Measurements from ENCODE around the gene AZU1. TPM values are rescaled to one million over a fixed set of nuclear protein-coding genes. Genes with fewer than 3 reads are reported as not detected.

Gene AZU1
- total RNA-seq, 1 donor from 2014 or later: 0.30 TPM

DNA sequence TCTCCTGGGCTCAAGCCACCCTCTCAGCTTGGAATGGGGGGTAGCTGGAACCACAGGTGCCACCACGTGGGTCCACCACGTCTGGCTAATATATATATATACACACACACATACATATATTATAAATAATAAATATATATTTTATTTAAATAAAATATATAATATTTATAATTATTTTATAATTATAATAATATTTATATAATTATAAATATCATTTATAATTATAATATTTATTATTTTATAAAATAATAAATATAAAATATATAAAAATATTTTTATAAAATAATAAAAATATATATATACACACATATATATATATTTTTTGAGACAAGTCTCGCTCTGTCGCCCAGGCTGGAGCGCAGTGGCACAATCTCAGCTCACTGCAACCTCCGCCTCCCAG is 26.9 kb downstream of the AZU1 start:
- H3K27me3 Mint-ChIP-seq (ENCODE audit: low read depth): peaks cover 27% of the 10 kb centered on the region
- no peaks in the 10 kb centered on the region for H3K9me3 Mint-ChIP-seq
- H3K27ac Mint-ChIP-seq (ENCODE audit: unreplicated experiment): no peak overlapping the region
- no peaks in the 10 kb centered on the region for H3K4me1 Mint-ChIP-seq
- no peak overlapping the region for H3K4me3 Mint-ChIP-seq
- no peak for DNase-seq (ENCODE audit: low read depth, low spot score)
- H3K36me3 Mint-ChIP-seq (ENCODE audit: low read depth): no peaks in the 10 kb centered on the region
- TF ChIP-seq, protein P1, sequence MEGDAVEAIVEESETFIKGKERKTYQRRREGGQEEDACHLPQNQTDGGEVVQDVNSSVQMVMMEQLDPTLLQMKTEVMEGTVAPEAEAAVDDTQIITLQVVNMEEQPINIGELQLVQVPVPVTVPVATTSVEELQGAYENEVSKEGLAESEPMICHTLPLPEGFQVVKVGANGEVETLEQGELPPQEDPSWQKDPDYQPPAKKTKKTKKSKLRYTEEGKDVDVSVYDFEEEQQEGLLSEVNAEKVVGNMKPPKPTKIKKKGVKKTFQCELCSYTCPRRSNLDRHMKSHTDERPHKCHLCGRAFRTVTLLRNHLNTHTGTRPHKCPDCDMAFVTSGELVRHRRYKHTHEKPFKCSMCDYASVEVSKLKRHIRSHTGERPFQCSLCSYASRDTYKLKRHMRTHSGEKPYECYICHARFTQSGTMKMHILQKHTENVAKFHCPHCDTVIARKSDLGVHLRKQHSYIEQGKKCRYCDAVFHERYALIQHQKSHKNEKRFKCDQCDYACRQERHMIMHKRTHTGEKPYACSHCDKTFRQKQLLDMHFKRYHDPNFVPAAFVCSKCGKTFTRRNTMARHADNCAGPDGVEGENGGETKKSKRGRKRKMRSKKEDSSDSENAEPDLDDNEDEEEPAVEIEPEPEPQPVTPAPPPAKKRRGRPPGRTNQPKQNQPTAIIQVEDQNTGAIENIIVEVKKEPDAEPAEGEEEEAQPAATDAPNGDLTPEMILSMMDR (conservative IDR thresholded peaks at IDR 0.05): no peak

DNA sequence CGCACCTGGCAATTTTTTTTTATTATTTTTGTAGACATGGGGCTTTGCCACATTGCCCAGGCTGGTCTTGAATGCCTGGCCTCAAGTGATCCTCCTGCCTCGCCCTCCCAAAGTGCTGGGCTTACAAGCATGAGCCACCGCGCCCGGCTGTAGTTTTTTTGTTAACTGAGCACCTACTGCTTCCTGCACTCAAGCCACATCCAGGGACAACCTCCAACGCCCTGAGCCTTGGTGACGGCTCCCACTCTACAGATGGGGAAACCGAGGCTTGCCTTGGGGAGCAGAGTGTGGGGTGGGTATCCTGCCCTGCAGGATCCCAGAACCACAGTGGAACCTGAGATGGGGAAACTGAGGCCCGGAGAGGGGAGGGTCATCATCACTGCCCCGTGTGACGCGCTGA is 27.5 kb downstream of the AZU1 start:
- TF ChIP-seq, protein P1 (conservative IDR thresholded peaks at IDR 0.05): no peak
- peaks cover 29% of the 10 kb centered on the region for H3K27me3 Mint-ChIP-seq (ENCODE audit: low read depth)
- H3K36me3 Mint-ChIP-seq (ENCODE audit: low read depth): no peaks in the 10 kb centered on the region
- H3K4me1 Mint-ChIP-seq: no peaks in the 10 kb centered on the region
- no peaks in the 10 kb centered on the region for H3K9me3 Mint-ChIP-seq
- no peak overlapping the region for H3K4me3 Mint-ChIP-seq
- H3K27ac Mint-ChIP-seq (ENCODE audit: unreplicated experiment): no peak overlapping the region
- DNase-seq (ENCODE audit: low read depth, low spot score): no peak

DNA sequence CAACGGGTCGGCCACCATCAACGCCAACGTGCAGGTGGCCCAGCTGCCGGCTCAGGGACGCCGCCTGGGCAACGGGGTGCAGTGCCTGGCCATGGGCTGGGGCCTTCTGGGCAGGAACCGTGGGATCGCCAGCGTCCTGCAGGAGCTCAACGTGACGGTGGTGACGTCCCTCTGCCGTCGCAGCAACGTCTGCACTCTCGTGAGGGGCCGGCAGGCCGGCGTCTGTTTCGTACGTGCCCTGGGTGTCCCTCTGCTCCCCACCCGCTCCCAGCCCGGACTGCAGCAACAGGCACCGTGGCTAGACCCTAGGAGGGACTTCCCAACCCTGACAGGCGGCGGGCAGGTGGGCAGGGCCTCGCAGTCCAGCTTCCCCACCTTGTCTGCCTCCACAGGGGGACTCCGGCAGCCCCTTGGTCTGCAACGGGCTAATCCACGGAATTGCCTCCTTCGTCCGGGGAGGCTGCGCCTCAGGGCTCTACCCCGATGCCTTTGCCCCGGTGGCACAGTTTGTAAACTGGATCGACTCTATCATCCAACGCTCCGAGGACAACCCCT is 28.0 kb downstream of the AZU1 start:
- TF ChIP-seq, protein P1 (conservative IDR thresholded peaks at IDR 0.05): no peak
- H3K27ac Mint-ChIP-seq (ENCODE audit: unreplicated experiment): no peak overlapping the region
- DNase-seq (ENCODE audit: low read depth, low spot score): no peak
- H3K4me1 Mint-ChIP-seq: no peaks in the 10 kb centered on the region
- no peaks in the 10 kb centered on the region for H3K36me3 Mint-ChIP-seq (ENCODE audit: low read depth)
- peaks cover 32% of the 10 kb centered on the region for H3K27me3 Mint-ChIP-seq (ENCODE audit: low read depth)
- no peak overlapping the region for H3K4me3 Mint-ChIP-seq
- no peaks in the 10 kb centered on the region for H3K9me3 Mint-ChIP-seq

DNA sequence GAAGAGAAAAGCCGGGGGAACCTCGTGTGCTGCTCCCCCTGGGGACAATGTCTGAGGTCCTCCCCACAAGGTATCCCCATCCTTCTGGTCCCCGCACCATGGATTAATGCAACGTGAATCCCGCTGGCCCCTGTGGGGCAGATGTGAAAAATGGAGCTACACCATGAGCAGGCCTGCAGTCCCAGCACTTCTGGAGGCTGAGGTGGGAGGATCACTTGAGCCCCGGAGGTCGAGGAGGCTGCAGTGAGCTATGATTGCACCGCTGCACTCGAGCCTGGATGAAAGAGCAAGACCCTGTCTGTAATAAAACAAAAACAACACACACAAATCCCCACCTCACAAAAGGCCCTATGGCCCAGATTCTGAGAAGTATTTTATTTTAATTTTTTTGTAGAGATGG is 30.6 kb downstream of the AZU1 start:
- Mint-ChIP-seq H3K36me3 (ENCODE audit: low read depth) (no peaks in the 10 kb centered on the region), H3K27ac (ENCODE audit: unreplicated experiment) (no peak overlapping the region), H3K4me1 (peaks cover 3% of the 10 kb centered on the region), H3K4me3 (no peak overlapping the region), H3K9me3 (no peaks in the 10 kb centered on the region), H3K27me3 (ENCODE audit: low read depth) (peaks cover 52% of the 10 kb centered on the region)
- DNase-seq (ENCODE audit: low read depth, low spot score): no peak
- TF ChIP-seq, protein P1 (conservative IDR thresholded peaks at IDR 0.05): no peak

DNA sequence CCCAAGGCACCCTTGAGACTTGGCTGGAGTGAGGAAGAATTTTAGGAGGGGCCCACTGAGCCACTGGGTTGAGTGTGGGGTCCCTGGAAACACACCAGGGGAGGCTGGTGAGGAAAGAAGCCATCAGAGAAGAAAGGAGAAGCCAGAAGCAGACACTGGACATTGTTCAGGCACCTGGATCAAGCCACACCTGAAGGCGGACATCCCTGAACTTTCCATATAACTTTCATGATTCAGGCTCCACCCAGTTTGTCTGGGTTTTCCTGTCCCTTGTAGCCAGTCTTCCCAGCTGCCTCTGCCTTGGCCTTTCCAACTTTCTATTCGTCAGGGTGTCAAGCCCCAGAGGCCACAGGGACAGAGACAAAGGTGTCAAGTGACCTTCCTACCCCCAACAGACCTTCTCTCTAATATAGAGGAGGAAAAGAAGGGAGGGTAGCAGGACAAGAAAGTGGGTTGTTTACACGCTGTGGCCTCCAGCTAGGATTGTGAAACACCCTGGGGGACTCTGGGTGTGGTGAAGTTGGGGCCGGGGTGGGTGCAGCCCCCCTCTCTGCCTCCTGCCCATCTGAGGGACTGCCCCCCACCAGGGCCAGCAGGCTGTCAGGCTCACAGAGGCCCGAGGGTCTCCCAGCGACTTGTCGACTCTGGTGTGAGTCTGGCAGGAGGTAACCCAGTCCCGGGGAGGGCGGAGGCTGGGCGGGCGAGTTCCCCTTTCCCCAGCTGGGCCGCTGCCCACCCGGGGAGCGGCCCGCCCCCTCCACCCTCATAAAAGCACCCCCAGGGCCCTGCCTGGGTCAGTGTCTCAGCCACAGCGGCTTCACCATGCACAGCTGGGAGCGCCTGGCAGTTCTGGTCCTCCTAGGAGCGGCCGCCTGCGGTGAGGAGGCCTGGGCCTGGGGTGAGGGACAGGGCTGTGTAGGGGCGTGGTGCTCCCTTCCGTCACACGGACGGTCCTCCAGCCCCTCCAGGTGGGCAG is 31.5 kb downstream of the AZU1 start, which contains the start of gene CFD:
Gene CFD (plus strand): TSS at position 797 of the 976 bp plus-strand sequence. CDS start 26 bp downstream, at position 823.
- H3K4me3 Mint-ChIP-seq: peak within 1 kb of the TSS; percentile 59
- H3K27me3 Mint-ChIP-seq (ENCODE audit: low read depth): peaks cover 60% of the 10 kb centered on the region
- TF ChIP-seq, protein P1 (conservative IDR thresholded peaks at IDR 0.05): no peak
- no peak for DNase-seq (ENCODE audit: low read depth, low spot score)
- peaks cover 7% of the 10 kb centered on the region for H3K4me1 Mint-ChIP-seq
- H3K27ac Mint-ChIP-seq (ENCODE audit: unreplicated experiment): no peak within 1 kb of the TSS
- H3K36me3 Mint-ChIP-seq (ENCODE audit: low read depth): no peaks in the 10 kb centered on the region
- H3K9me3 Mint-ChIP-seq: no peaks in the 10 kb centered on the region

All from neural crest cell (in vitro differentiated cells).